H1 (cell line): ENCODE data around the gene ARRB1. TPM values are rescaled to one million over a fixed set of nuclear protein-coding genes. Genes with fewer than 3 reads are reported as not detected.
"Not testable (repeated sequence)": the region's sequence is repeated elsewhere in the genome, so short reads cannot be mapped to it uniquely, and the experiment has no call there.

ENCODE experiments used
- CTCF ChIA-PET: fragments of 300-600 bp; sonication (Branson Sonifier 250); formaldehyde crosslinking; loops from one replicate; lab custom pipeline; 2021; ENCODE audit not compliant: partially characterized antibody; lab: Charles Lee
- POLR2A ChIA-PET: fragments of 300-600 bp; sonication (Branson Sonifier 250); formaldehyde crosslinking; loops from one replicate; lab custom pipeline; 2021; ENCODE audit warnings: inconsistent platforms; ENCODE audit not compliant: partially characterized antibody; lab: Charles Lee
- DNase-seq, 2 experiments: peaks; one replicate each; pipeline versions ENCODE4 v3.0.0 to v3.0.0-alpha.2; 2010 to 2022; ENCODE audit warnings: low spot score in 2 of 2, low read depth in 1 of 2, mixed read lengths in 1 of 2
- FAIRE-seq: peaks from 2 replicates; lab custom pipeline; 2011; peaks lifted over from hg19 to GRCh38; lab: Jason Lieb, UNC
- H2AFZ ChIP-seq: 2 replicates; pipeline ENCODE4 v1.8.1; 2012; ENCODE audit warnings: low read length, inconsistent platforms
- H2AK5ac ChIP-seq: 2 replicates; pipeline ENCODE4 v1.6.1; 2013; ENCODE audit warnings: low read depth, low read length
- H2BK120ac ChIP-seq: replicated peaks from 2 replicates; pipeline ENCODE3; 2013; ENCODE audit warnings: low read depth, low read length, inconsistent platforms
- H2BK12ac ChIP-seq: 2 replicates; pipeline ENCODE4 v1.6.1; 2013; ENCODE audit warnings: low read depth, low read length
- H2BK15ac ChIP-seq: 2 replicates; pipeline ENCODE4 v1.6.1; 2013; ENCODE audit warnings: low read length
- H2BK20ac ChIP-seq: 2 replicates; pipeline ENCODE4 v1.6.1; 2013; ENCODE audit warnings: low read length
- H2BK5ac ChIP-seq: 2 replicates; pipeline ENCODE4 v1.6.1; 2013; ENCODE audit warnings: low read depth, low read length
- H3K14ac ChIP-seq: 2 replicates; pipeline ENCODE4 v1.6.1; 2013; ENCODE audit warnings: inconsistent platforms; ENCODE audit not compliant: insufficient read length
- H3K18ac ChIP-seq: 2 replicates; pipeline ENCODE4 v1.6.1; 2013; ENCODE audit warnings: low read length; ENCODE audit errors: extremely low read depth
- H3K23ac ChIP-seq: 2 replicates; pipeline ENCODE4 v1.6.1; 2013; ENCODE audit warnings: inconsistent platforms; ENCODE audit not compliant: insufficient read length
- H3K23me2 ChIP-seq: 2 replicates; pipeline ENCODE4 v1.6.1; 2013; ENCODE audit warnings: low read depth, low read length
- H3K27ac ChIP-seq: 2 replicates; pipeline ENCODE4 v1.6.1; 2011; ENCODE audit warnings: low read depth, low read length, inconsistent platforms
- H3K27me3 ChIP-seq, 4 experiments: replicated peaks in 1 of 4; 1 replicate in 1 of 4; 2 replicates in 3 of 4; pipeline versions ENCODE4 v1.6.1 to v1.8.1; 2011 to 2013; ENCODE audit warnings: low read length in 3 of 4, mild to moderate bottlenecking in 3 of 4, inconsistent platforms in 2 of 4, mixed read lengths in 2 of 4, moderate library complexity in 1 of 4; ENCODE audit not compliant: control insufficient read depth in 3 of 4, insufficient read depth in 3 of 4; ENCODE audit errors: extremely low read depth in 1 of 4
- H3K36me3 ChIP-seq, 4 experiments: 2 replicates each; pipeline versions ENCODE4 v1.6.1 to v1.8.1; 2011 to 2013; ENCODE audit warnings: mild to moderate bottlenecking in 4 of 4, low read length in 3 of 4, moderate library complexity in 2 of 4, control low read depth in 1 of 4, inconsistent platforms in 1 of 4; ENCODE audit not compliant: insufficient read depth in 4 of 4, control insufficient read depth in 2 of 4
- H3K4ac ChIP-seq: replicated peaks from 2 replicates; pipeline ENCODE3; 2013; ENCODE audit warnings: low read length, low read depth, mixed read lengths, inconsistent platforms; ENCODE audit not compliant: insufficient read length
- H3K4me1 ChIP-seq, 4 experiments: replicated peaks in 1 of 4; 1 replicate in 1 of 4; 2 replicates in 3 of 4; pipeline versions ENCODE4 v1.6.1 to v1.8.1; 2011 to 2013; ENCODE audit warnings: low read length in 3 of 4, inconsistent platforms in 2 of 4, mixed read lengths in 1 of 4; ENCODE audit not compliant: insufficient read depth in 4 of 4, control insufficient read depth in 3 of 4
- H3K4me2 ChIP-seq, 2 experiments: 2 replicates each; pipeline versions ENCODE4 v1.6.1 to v1.8.1; 2011 to 2013; ENCODE audit warnings: low read depth in 2 of 2, low read length in 2 of 2, control low read depth in 1 of 2, inconsistent platforms in 1 of 2, mild to moderate bottlenecking in 1 of 2; ENCODE audit not compliant: insufficient read depth in 1 of 2
- H3K4me3 ChIP-seq, 4 experiments: fragments of 200-600, 300-600 bp in 1 of 4; sonication (generic), shearing (Covaris generic), sonication (Bioruptor Twin) in 1 of 4; 2 replicates each; pipeline versions ENCODE4 v1.5.1 to v1.8.1; 2011 to 2016; ENCODE audit warnings: low read length in 4 of 4, low read depth in 3 of 4, control low read depth in 2 of 4, inconsistent platforms in 2 of 4, mild to moderate bottlenecking in 2 of 4, mixed read lengths in 1 of 4, moderate library complexity in 1 of 4; ENCODE audit not compliant: insufficient read depth in 2 of 4; ENCODE audit errors: extremely low read depth in 1 of 4
- H3K56ac ChIP-seq: replicated peaks from 2 replicates; pipeline ENCODE3; 2013; ENCODE audit warnings: low read depth, mild to moderate bottlenecking, mixed read lengths, low read length, inconsistent platforms; ENCODE audit not compliant: insufficient read length
- H3K79me1 ChIP-seq: 2 replicates; pipeline ENCODE4 v1.6.1; 2013; ENCODE audit warnings: low read depth, low read length, control low read depth
- H3K79me2 ChIP-seq, 2 experiments: 2 replicates each; pipeline versions ENCODE4 v1.6.1 to v1.8.1; 2012 to 2013; ENCODE audit warnings: low read length in 2 of 2, mild to moderate bottlenecking in 2 of 2, inconsistent platforms in 1 of 2; ENCODE audit not compliant: insufficient read depth in 2 of 2, control insufficient read depth in 1 of 2
- H3K9ac ChIP-seq, 4 experiments: replicated peaks in 1 of 4; 1 replicate in 1 of 4; 2 replicates in 3 of 4; pipeline versions ENCODE4 v1.6.1 to v1.8.1; 2011 to 2013; ENCODE audit warnings: low read depth in 3 of 4, low read length in 3 of 4, control low read depth in 2 of 4, mild to moderate bottlenecking in 2 of 4, moderate library complexity in 2 of 4, inconsistent platforms in 1 of 4; ENCODE audit errors: extremely low read depth in 1 of 4
- H3K9me3 ChIP-seq, 2 experiments: 2 replicates each; pipeline versions ENCODE4 v1.6.1 to v1.8.1; 2012 to 2013; ENCODE audit warnings: mild to moderate bottlenecking in 2 of 2, moderate library complexity in 2 of 2, control low read depth in 1 of 2, inconsistent platforms in 1 of 2, low read depth in 1 of 2, low read length in 1 of 2, mixed read lengths in 1 of 2; ENCODE audit not compliant: insufficient read depth in 2 of 2
- H4K20me1 ChIP-seq, 2 experiments: replicated peaks in 1 of 2; 2 replicates each; pipeline versions ENCODE3 to v1.8.1; 2011 to 2013; ENCODE audit warnings: inconsistent platforms in 2 of 2, low read length in 2 of 2, mild to moderate bottlenecking in 1 of 2; ENCODE audit not compliant: insufficient read depth in 2 of 2, control insufficient read depth in 1 of 2
- H4K5ac ChIP-seq: 2 replicates; pipeline ENCODE4 v1.6.1; 2013; ENCODE audit warnings: low read length, low read depth, mixed read lengths, inconsistent platforms; ENCODE audit not compliant: insufficient read length
- H4K8ac ChIP-seq: 2 replicates; pipeline ENCODE4 v1.8.0; 2013; ENCODE audit warnings: mild to moderate bottlenecking, moderate library complexity, low read length, inconsistent platforms; ENCODE audit not compliant: insufficient read depth; ENCODE audit errors: extremely low read depth
- H4K91ac ChIP-seq: replicated peaks from 2 replicates; pipeline ENCODE3; 2013; ENCODE audit warnings: low read length, mixed read lengths, inconsistent platforms; ENCODE audit not compliant: insufficient read length
- WGBS, 2 experiments: shearing (Covaris generic) in 1 of 2; methylation state at CpG; one replicate each; pipeline versions ENCODE4 v1.1.6 to v1.1.7; 2013 to 2015; ENCODE audit warnings: low lambda C conversion rate in 2 of 2, mixed read lengths in 2 of 2, inconsistent platforms in 1 of 2, low coverage in 1 of 2, missing lambda C conversion rate in 1 of 2; ENCODE audit not compliant: insufficient replicate concordance in 2 of 2, insufficient coverage in 1 of 2, insufficient read length in 1 of 2; ENCODE audit errors: extremely low coverage in 1 of 2, missing lambda C conversion rate in 1 of 2; 5-methylcytosine and 5-hydroxymethylcytosine counted together
- polyA plus RNA-seq, 7 experiments: library from polyadenylated mRNA; depleted of rRNA in 3 of 7; stranded (reverse) in 5 of 7; unstranded in 2 of 7; fragments of >200 nt in 5 of 7; fragments of 200-250 nt in 2 of 7; gene quantifications; 1 replicate in 5 of 7; 2 replicates in 1 of 7; 4 replicates in 1 of 7; pipeline versions ENCODE4 v1.2.1 to v1.2.3, GENCODE V29; 2011 to 2013; ENCODE audit warnings: missing spikeins in 2 of 7, mixed read lengths in 2 of 7
- total RNA-seq: library from RNA; stranded (reverse); fragmentation: NEBNext Ultra II Directional; extraction: Animal tissue kit (Norgen Biotek cat#: 25700); gene quantifications from 2 replicates; pipeline ENCODE4 v1.2.1, GENCODE V29; 2021

ARRB1 gene
- total and polyA plus RNA-seq, 2 of the 8 experiments (the other 6 are each of a cell fraction or from before 2014, with no cell fraction given), result 9.4 to 31.8 TPM

DNA sequence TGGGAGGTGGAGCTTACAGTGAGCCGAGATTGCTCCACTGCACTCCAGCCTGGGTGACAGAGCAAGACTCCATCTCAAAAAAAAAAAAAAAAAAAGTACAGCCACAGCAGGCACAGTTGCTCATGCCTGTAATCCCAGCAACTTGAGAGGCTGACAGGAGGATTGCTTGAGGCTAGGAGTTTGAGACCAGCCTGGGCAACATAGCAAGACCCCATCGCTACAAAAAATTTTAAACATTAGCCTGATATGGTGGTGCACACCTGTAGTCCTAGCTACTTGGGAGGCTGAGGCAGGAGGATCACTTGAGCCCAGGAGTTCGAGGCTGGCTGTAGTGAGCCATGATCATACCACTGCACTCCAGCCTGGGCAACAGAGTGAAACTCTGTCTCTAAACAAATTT is 76.7 kb downstream of the ARRB1 start:
- not testable (repeated sequence) for H3K36me3 ChIP-seq, H3K27ac ChIP-seq, H3K4me1 ChIP-seq, FAIRE-seq, H3K27me3 ChIP-seq, H3K23me2 ChIP-seq, H3K18ac ChIP-seq, H2BK20ac ChIP-seq, H3K9me3 ChIP-seq, H3K4ac ChIP-seq, H3K79me1 ChIP-seq, H3K23ac ChIP-seq, H2BK5ac ChIP-seq, DNase-seq, H2BK12ac ChIP-seq, H3K4me3 ChIP-seq, H4K91ac ChIP-seq, H3K56ac ChIP-seq, H2BK15ac ChIP-seq, H3K14ac ChIP-seq, H4K8ac ChIP-seq, H4K20me1 ChIP-seq, H2AK5ac ChIP-seq, H2AFZ ChIP-seq, H3K79me2 ChIP-seq, H3K4me2 ChIP-seq, H3K9ac ChIP-seq, H2BK120ac ChIP-seq, H4K5ac ChIP-seq
- POLR2A ChIA-PET, result interaction anchor here (1.0 to 2.1 kb wide), 4 partner anchors 11 to 133 kb away, joined by 3 to 11 read pairs (median 4); no protein-coding TSS in a partner anchor
- WGBS, 2 experiments, result 96% methylated on average over 2 of the region's 3 CpGs; no CpG with 5 or more reads in 1 of the 2 experiments
- CTCF ChIA-PET, result interaction anchor here (0.7 to 18.0 kb wide), 8 partner anchors 14 to 257 kb away, joined by 3 to 327 read pairs (median 4); no protein-coding TSS in a partner anchor
